NCI-H2029 (cell line): ENCODE data around the gene LENEP.

Source experiments
- DNase-seq: peaks from one replicate; lab custom pipeline; 2025; lab: John Stamatoyannopoulos, UW

LENEP gene

GRCh38 chr1:154960446-154961136, 32.8 kb upstream of the LENEP start:
- no peak for DNase-seq

- DNase-seq, result peak; percentile 45
Observed at GRCh38 chr1:154961207-154962155, 31.9 kb upstream of the LENEP start, which contains the start of gene PYGO2. Gene PYGO2 (minus strand): TSS chr1:154961782. CDS start chr1:154961576, 206 bp downstream.

GRCh38 chr1:154962156-154962749, 31.1 kb upstream of the LENEP start:
- no peak for DNase-seq

- DNase-seq, result no peak
Observed at GRCh38 chr1:154962795-154963330, 30.5 kb upstream of the LENEP start.

- DNase-seq, result no peak
Observed at GRCh38 chr1:154963643-154964042, 29.7 kb upstream of the LENEP start.

- DNase-seq, result no peak
Observed at GRCh38 chr1:154964359-154964758, 29.0 kb upstream of the LENEP start.

- no peak for DNase-seq
Observed at GRCh38 chr1:154966111-154966510, 27.3 kb upstream of the LENEP start.

GRCh38 chr1:154967331-154967950, 25.9 kb upstream of the LENEP start:
- no peak for DNase-seq

GRCh38 chr1:154968731-154969130, 24.7 kb upstream of the LENEP start:
- no peak for DNase-seq

- DNase-seq, result no peak
Observed at GRCh38 chr1:154969246-154969645, 24.1 kb upstream of the LENEP start.

GRCh38 chr1:154969860-154970452, 23.4 kb upstream of the LENEP start:
- DNase-seq, result no peak

GRCh38 chr1:154970631-154971340, 22.6 kb upstream of the LENEP start, which contains the start of gene SHC1:
Gene SHC1 (minus strand): TSS chr1:154970747. CDS start chr1:154970526, 221 bp downstream.
- peak; percentile 41 for DNase-seq

- DNase-seq, result no peak
Observed at GRCh38 chr1:154971341-154971998, 21.9 kb upstream of the LENEP start.

GRCh38 chr1:154972213-154972516, 21.2 kb upstream of the LENEP start:
- no peak for DNase-seq

GRCh38 chr1:154972517-154973343, 20.7 kb upstream of the LENEP start:
- DNase-seq, result no peak

- peak; percentile 88 for DNase-seq
Observed at GRCh38 chr1:154973344-154974101, 19.9 kb upstream of the LENEP start.

- DNase-seq, result peak; percentile 100
Observed at GRCh38 chr1:154974102-154974807, 19.1 kb upstream of the LENEP start, which contains the start of gene CKS1B. Gene CKS1B (plus strand): TSS chr1:154974681. CDS start chr1:154974746, 65 bp downstream.
